ENCODE data around the gene PREX1.

- TF ChIP-seq CTCF (conservative IDR thresholded peaks at IDR 0.05; ENCODE audit: low read length) (no peak), EZH2phosphoT487 (IDR thresholded peaks at IDR 0.05; ENCODE audit: borderline replicate concordance, low read depth, low read length) (no peak)
Observed at GRCh38 chr20:48711044-48711428, 116.8 kb downstream of the PREX1 start.

All from OCI-LY7 (cell line).